Heart left ventricle (tissue), 16 donors: ENCODE results near the gene G6PC1. TPM values are rescaled to one million over a fixed set of nuclear protein-coding genes. Genes with fewer than 3 reads are reported as not detected.

Source experiments
- ATAC-seq, 4 donors: fragments of 200-7000 bp; cut with Tn5 transposase; one replicate each; pipeline ENCODE4 v1.9.1; 2020 to 2022; ENCODE audit warnings: moderate library complexity in 4 of 4, mild to moderate bottlenecking in 3 of 4, moderate number of reproducible peaks in 1 of 4
- DNase-seq, 5 donors: peaks; one replicate each; pipeline ENCODE4 v3.0.0-alpha.2; 2020
- H3K27ac ChIP-seq, 12 donors: fragments of 200-600 bp; sonication (generic) in 4 of 12; one replicate each; pipeline versions ENCODE4 v1.5.0 to v1.8.0; 2016 to 2022; ENCODE audit warnings: mild to moderate bottlenecking in 2 of 12
- H3K27me3 ChIP-seq, 9 donors: fragments of 200-600 bp; sonication (generic) in 2 of 9; one replicate each; pipeline versions ENCODE4 v1.5.1 to v1.8.0; 2016 to 2022; ENCODE audit warnings: mild to moderate bottlenecking in 3 of 9
- H3K36me3 ChIP-seq, 9 donors: fragments of 200-600 bp; sonication (generic) in 2 of 9; one replicate each; pipeline versions ENCODE4 v1.5.0 to v1.8.0; 2018 to 2022; ENCODE audit warnings: mild to moderate bottlenecking in 2 of 9
- H3K4me1 ChIP-seq, 12 donors: fragments of 200-600 bp; sonication (generic) in 4 of 12; one replicate each; pipeline versions ENCODE4 v1.5.0 to v1.8.0; 2016 to 2022; ENCODE audit warnings: mild to moderate bottlenecking in 3 of 12
- H3K4me3 ChIP-seq, 12 donors: fragments of 200-600 bp; sonication (generic) in 4 of 12; one replicate each; pipeline versions ENCODE4 v1.5.0 to v1.8.0; 2017 to 2022; ENCODE audit warnings: mild to moderate bottlenecking in 9 of 12, moderate library complexity in 4 of 12
- H3K9me3 ChIP-seq, 12 donors: fragments of 200-600 bp; sonication (generic) in 4 of 12; one replicate each; pipeline versions ENCODE4 v1.5.0 to v1.8.0; 2016 to 2022; ENCODE audit warnings: mild to moderate bottlenecking in 1 of 12
- POLR2A ChIP-seq, 2 donors: fragments of 450-650 bp; IDR thresholded peaks; one replicate each; pipeline ENCODE4 v1.6.1; 2017; ENCODE audit warnings: antibody characterized with exemption in 2 of 2, mild to moderate bottlenecking in 2 of 2, moderate library complexity in 2 of 2
- WGBS, 4 donors: extraction: QIAGEN DNeasy Blood & Tissue Kit in 2 of 4; methylation state at CpG; one replicate each; pipeline versions ENCODE4 v1.1.5 to v1.1.7; 2013 to 2018; 5-methylcytosine and 5-hydroxymethylcytosine counted together
- intact Hi-C, 10 donors: fragments of 100-400 bp; cut with DNase I; formaldehyde crosslinking; loops; one replicate each; pipeline versions ENCODE4 v1.11.1 to v1.14.2; 2022
- polyA plus RNA-seq, 2 donors: library from polyadenylated mRNA; stranded (reverse); fragments of 200-250 nt; gene quantifications; one replicate each; pipeline ENCODE4 v1.2.3, GENCODE V29; 2013
- total RNA-seq, 9 donors: library from RNA; depleted of rRNA in 2 of 9; stranded (reverse); fragments of >200 nt in 2 of 9; fragmentation: NEBNext Ultra II Directional in 3 of 9; extraction: Animal tissue kit (Norgen Biotek cat#: 25700) in 3 of 9; gene quantifications; one replicate each; pipeline versions ENCODE4 v1.1.0 to v1.2.4, GENCODE V29; 2016 to 2023
- TF ChIP-seq, protein P1 (sequence below), 12 donors: fragments of 200-600 bp; sonication (generic) in 4 of 12; IDR thresholded peaks; one replicate each; pipeline versions ENCODE4 v1.5.0 to v1.8.0; 2018 to 2022; ENCODE audit warnings: antibody characterized with exemption in 12 of 12, mild to moderate bottlenecking in 5 of 12
- donor health status: ischemic (EF 13 %, LVEDD 7.1; RV severe dilation, severe dysfunction).
- donor health status: healthy with polysubstance abuse.
- donor health status: DM: no; HTN: yes; CAD: no.
- donor health status: DM: no; HTN: no; CAD: no.
- donor health status: ischemic (EF 25% LVEDD 6.9; RV normal size, moderate dysfunction).
- donor health status: ischemic (EF 25% LVEDD 5.7; RV mildly dilated, moderate dysfunction).
- donor health status: healthy.
- donor health status: DM: yes; HTN: yes; CAD: no.
- donor health status: ischemic (EF 35%, LVEDD 5.7; RV mildly dilated, moderate dysfunction).
- donor health status: nonischemic (EF 11% LVEDD 7.7; RV severe dilation, severe dysfunction).
- donor health status: DM: yes; HTN: yes; CAD: no.
- donor health status: PGD.
- donor health status: ischemic (EF 29% LVEDD 5.4; RV normal size, mild dysfunction).
- donor health status: nonischemic (EF 23%, LVEDD 6.1; RV moderate dilation, normal function).

Gene G6PC1
- total and polyA plus RNA-seq, 11 donors = not detected

DNA sequence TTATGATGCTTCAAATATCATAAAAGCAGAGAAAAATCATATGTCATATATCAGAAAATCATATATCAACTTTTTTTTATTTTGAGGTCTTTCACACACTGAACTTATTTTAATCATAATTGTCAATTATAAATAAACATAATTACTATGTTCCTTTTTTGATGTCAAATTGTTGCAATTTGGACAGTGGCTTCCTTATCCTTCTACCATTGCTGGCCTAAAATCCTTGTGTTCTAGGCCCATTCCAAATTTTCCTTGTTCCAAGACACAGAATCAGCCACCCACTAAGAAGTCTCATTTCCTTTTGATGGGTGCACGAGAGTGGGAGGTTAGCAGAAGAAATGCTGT is 28.9 kb downstream of the G6PC1 start:
- WGBS, 4 donors = 94 to 97% (median 95%) methylated on average over 1 of the region's 1 CpG
- Histone ChIP-seq H3K4me1 (peaks cover 0 to 29% (median 9%) of the 10 kb centered on the region in 12 donors), H3K4me3 (no peak overlapping the region), H3K27ac (peak overlapping the region in 3 of 12 donors; percentile 38 to 89 (median 76)), H3K36me3 (no peaks in the 10 kb centered on the region), H3K9me3 (no peaks in the 10 kb centered on the region), H3K27me3 (no peaks in the 10 kb centered on the region)
- DNase-seq (no peak), ATAC-seq (no peak)
- intact Hi-C loops = loop anchor here in 6 of 10 donors (2.0 to 5.0 kb wide), 3 partner anchors 42 to 87 kb away; partner anchors contain the start of gene AOC2 (in 1 of the 6)
- TF ChIP-seq, protein P1, sequence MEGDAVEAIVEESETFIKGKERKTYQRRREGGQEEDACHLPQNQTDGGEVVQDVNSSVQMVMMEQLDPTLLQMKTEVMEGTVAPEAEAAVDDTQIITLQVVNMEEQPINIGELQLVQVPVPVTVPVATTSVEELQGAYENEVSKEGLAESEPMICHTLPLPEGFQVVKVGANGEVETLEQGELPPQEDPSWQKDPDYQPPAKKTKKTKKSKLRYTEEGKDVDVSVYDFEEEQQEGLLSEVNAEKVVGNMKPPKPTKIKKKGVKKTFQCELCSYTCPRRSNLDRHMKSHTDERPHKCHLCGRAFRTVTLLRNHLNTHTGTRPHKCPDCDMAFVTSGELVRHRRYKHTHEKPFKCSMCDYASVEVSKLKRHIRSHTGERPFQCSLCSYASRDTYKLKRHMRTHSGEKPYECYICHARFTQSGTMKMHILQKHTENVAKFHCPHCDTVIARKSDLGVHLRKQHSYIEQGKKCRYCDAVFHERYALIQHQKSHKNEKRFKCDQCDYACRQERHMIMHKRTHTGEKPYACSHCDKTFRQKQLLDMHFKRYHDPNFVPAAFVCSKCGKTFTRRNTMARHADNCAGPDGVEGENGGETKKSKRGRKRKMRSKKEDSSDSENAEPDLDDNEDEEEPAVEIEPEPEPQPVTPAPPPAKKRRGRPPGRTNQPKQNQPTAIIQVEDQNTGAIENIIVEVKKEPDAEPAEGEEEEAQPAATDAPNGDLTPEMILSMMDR (IDR thresholded peaks at IDR 0.05) = peak in 2 of 12 donors; percentile 1 to 5
- no peak for TF ChIP-seq POLR2A (IDR thresholded peaks at IDR 0.05)

DNA sequence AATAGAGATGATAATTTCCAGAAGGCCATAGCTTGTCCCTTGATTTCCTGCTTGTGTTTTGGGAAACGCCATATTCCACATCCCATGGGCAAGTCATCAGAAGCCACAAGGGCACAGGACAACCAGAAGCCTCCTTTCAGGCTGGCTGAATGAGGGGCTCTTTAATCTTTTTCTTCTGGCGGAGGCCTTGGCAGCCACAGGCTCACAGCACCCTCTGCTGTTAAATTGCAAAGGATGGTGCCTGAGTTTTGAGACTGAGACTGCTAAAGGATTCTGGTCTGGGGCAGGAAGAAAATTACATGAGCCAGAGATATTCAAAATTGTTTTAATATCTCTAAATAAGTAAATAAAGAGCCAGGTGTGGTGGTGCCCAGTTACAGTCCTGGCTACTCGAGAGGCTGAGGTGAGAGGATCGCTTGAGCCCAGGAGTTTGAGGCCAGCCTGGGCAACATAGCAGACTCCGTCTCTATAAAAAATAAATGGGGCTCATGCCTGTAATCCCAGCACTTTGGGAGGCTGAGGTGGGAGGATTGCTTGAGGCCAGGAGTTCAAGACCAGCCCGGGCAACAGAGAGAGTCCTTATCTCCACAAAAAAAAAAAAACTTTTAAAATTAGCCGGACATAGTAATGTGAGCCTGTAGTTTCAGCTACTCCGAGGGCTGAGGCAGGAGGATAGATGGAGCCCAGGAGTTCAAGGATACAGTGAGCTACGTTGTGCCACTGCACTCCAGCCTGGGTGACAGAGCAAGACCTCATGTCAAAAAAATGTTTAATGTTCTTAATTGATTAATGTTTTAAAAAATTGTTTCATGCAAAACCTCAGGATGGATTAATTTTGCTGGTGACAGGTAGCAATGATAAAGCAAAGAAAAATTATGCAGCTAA is 37.4 kb downstream of the G6PC1 start:
- TF ChIP-seq, protein P1 (IDR thresholded peaks at IDR 0.05) = peak; percentile 52 to 80 (median 66)
- no peak for TF ChIP-seq POLR2A (IDR thresholded peaks at IDR 0.05)
- no peak overlapping the region for H3K4me3 ChIP-seq
- peaks cover 0 to 4% (median 0%) of the 10 kb centered on the region in 9 donors for H3K27me3 ChIP-seq
- WGBS, 4 donors = 37 to 40% (median 38%) methylated on average over 9 of the region's 9 CpGs
- H3K27ac ChIP-seq = no peak overlapping the region
- ATAC-seq (peak; percentile 58 to 83 (median 74)), DNase-seq (peak in 4 of 5 donors; percentile 33 to 38 (median 36))
- no peaks in the 10 kb centered on the region for H3K36me3 ChIP-seq
- no peaks in the 10 kb centered on the region for H3K4me1 ChIP-seq
- no peaks in the 10 kb centered on the region for H3K9me3 ChIP-seq
- intact Hi-C loops = loop anchor here in 9 of 10 donors (1.0 to 10.0 kb wide), 8 partner anchors 57 to 361 kb away; partner anchors contain the start of genes AOC2 (in 3 of the 9), PSMC3IP (in 1 of the 9) and RPL27 (in 1 of the 9)

DNA sequence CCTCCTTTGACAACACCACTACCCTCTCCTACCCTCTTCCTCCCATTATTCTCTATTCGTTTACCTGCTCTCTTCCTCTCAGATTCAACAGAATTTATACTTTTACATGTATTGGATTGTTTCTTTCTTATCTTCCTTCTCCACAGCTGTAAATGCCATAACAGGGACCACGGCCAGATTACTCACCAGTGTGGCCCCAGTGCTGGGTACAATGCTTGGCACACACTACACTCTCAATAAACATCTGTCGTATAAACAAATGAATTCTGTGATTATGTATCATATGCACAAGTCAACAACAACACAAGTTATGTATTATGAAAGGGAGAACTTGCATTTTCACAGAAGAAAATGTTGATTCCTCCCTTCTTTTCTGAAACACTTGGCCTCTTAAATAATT is 43.6 kb downstream of the G6PC1 start:
- H3K27ac ChIP-seq = no peak overlapping the region
- intact Hi-C loops = loop anchor here in 1 of 10 donors (10.0 kb wide), 1 partner anchor 219 kb away; no protein-coding TSS in a partner anchor

More for the DNA sequence above, 43.6 kb downstream of the G6PC1 start:
- TF ChIP-seq, protein P1 (IDR thresholded peaks at IDR 0.05) = no peak
- TF ChIP-seq POLR2A (IDR thresholded peaks at IDR 0.05) = no peak
- no peaks in the 10 kb centered on the region for H3K9me3 ChIP-seq
- ATAC-seq (no peak), DNase-seq (no peak)
- peaks cover 0 to 14% (median 12%) of the 10 kb centered on the region in 9 donors for H3K36me3 ChIP-seq
- H3K4me1 ChIP-seq = peaks cover 0 to 8% (median 0%) of the 10 kb centered on the region in 12 donors
- peaks cover 0 to 4% (median 0%) of the 10 kb centered on the region in 9 donors for H3K27me3 ChIP-seq
- 46 to 57% (median 49%) methylated on average over 3 of the region's 3 CpGs for WGBS, 4 donors
- no peak overlapping the region for H3K4me3 ChIP-seq
